Small intestine (tissue), 7 donors: ENCODE measurements around the gene ASL. TPM values are rescaled to one million over a fixed set of nuclear protein-coding genes. Genes with fewer than 3 reads are reported as not detected.
"Not testable (repeated sequence)": the region's sequence is repeated elsewhere in the genome, so short reads cannot be mapped to it uniquely, and the experiment has no call there.

Experiments used
- DNase-seq, 2 donors: peaks; one replicate each; pipeline versions ENCODE4 v3.0.0 to v3.0.0-alpha.2; 2013
- FAIRE-seq: peaks from 2 replicates; lab custom pipeline; 2012; peaks lifted over from hg19 to GRCh38; lab: Jason Lieb, UNC
- H3K27ac ChIP-seq, 3 donors: one replicate each; pipeline ENCODE4 v1.5.1; 2013; ENCODE audit warnings: low read length in 2 of 3, mild to moderate bottlenecking in 2 of 3, control low read depth in 1 of 3, inconsistent platforms in 1 of 3, low read depth in 1 of 3, moderate library complexity in 1 of 3
- H3K27me3 ChIP-seq, 3 donors: one replicate each; pipeline ENCODE4 v1.6.1; 2013; ENCODE audit warnings: low read length in 3 of 3, inconsistent platforms in 1 of 3; ENCODE audit not compliant: control insufficient read depth in 3 of 3, insufficient read depth in 3 of 3
- H3K36me3 ChIP-seq, 3 donors: one replicate each; pipeline ENCODE4 v1.6.1; 2013; ENCODE audit warnings: low read length in 3 of 3, inconsistent platforms in 1 of 3, low read depth in 1 of 3, mild to moderate bottlenecking in 1 of 3, moderate library complexity in 1 of 3; ENCODE audit not compliant: control insufficient read depth in 3 of 3, insufficient read depth in 2 of 3
- H3K4me1 ChIP-seq, 3 donors: one replicate each; pipeline ENCODE4 v1.6.1; 2013; ENCODE audit warnings: low read length in 2 of 3, inconsistent platforms in 1 of 3, low read depth in 1 of 3, mild to moderate bottlenecking in 1 of 3, moderate library complexity in 1 of 3; ENCODE audit not compliant: control insufficient read depth in 3 of 3, insufficient read depth in 2 of 3
- H3K4me3 ChIP-seq, 3 donors: one replicate each; pipeline ENCODE4 v1.5.1; 2013; ENCODE audit warnings: low read length in 3 of 3, control low read depth in 1 of 3, inconsistent platforms in 1 of 3, low read depth in 1 of 3, mild to moderate bottlenecking in 1 of 3, moderate library complexity in 1 of 3
- H3K9me3 ChIP-seq, 2 donors: one replicate each; pipeline ENCODE4 v1.6.1; 2013; ENCODE audit warnings: low read depth in 1 of 2, low read length in 1 of 2; ENCODE audit not compliant: control insufficient read depth in 2 of 2, insufficient read depth in 1 of 2
- WGBS, 3 donors: extraction: QIAGEN DNeasy Blood & Tissue Kit; methylation state at CpG; one replicate each; pipeline ENCODE4 v1.1.7; 2013; 5-methylcytosine and 5-hydroxymethylcytosine counted together
- polyA plus RNA-seq, 4 donors: library from polyadenylated mRNA; stranded (reverse) in 3 of 4; unstranded in 1 of 4; fragments of 200-250 nt in 3 of 4; fragments of 120-200 nt in 1 of 4; gene quantifications; one replicate each; pipeline versions ENCODE4 v1.2.1 to v1.2.3, GENCODE V29; 2013
- donor health status: healthy with polysubstance abuse.
- donor health status: control.
- donor health status: control.
- donor health status: Bipolar disorder and iron deficiency.
- donor health status: healthy.

ASL gene
- polyA plus RNA-seq, 4 donors = 115 to 158 (median 148) TPM

GRCh38 chr7:66116680-66117420 lies 41.2 kb downstream of the ASL start:
- not testable (repeated sequence) for H3K4me3 ChIP-seq, H3K27ac ChIP-seq, H3K9me3 ChIP-seq, H3K27me3 ChIP-seq, FAIRE-seq, DNase-seq
- 87 to 92% (median 91%) methylated on average over 12 of the region's 12 CpGs for WGBS, 3 donors
- Histone ChIP-seq H3K4me1 (peaks cover 0 to 15% (median 6%) of the 10 kb centered on the region in 3 donors), H3K36me3 (peaks cover 0 to 25% (median 0%) of the 10 kb centered on the region in 3 donors)

- Histone ChIP-seq H3K27me3 (no peaks in the 10 kb centered on the region), H3K36me3 (peaks cover 0 to 23% (median 0%) of the 10 kb centered on the region in 3 donors), H3K9me3 (no peaks in the 10 kb centered on the region), H3K4me1 (peaks cover 0 to 15% (median 6%) of the 10 kb centered on the region in 3 donors), H3K27ac (peak overlapping the region in 1 of 3 donors; percentile 17), H3K4me3 (no peak overlapping the region)
- WGBS, 3 donors = 43 to 61% (median 48%) methylated on average over 3 of the region's 3 CpGs
- DNase-seq (no peak), FAIRE-seq (no peak)
Measured at GRCh38 chr7:66118603-66119002, 43.0 kb downstream of the ASL start.

GRCh38 chr7:66119245-66119850 lies 43.7 kb downstream of the ASL start:
- DNase-seq (no peak), FAIRE-seq (no peak)
- H3K36me3 ChIP-seq = peaks cover 0 to 23% (median 0%) of the 10 kb centered on the region in 3 donors
- H3K27me3 ChIP-seq = no peaks in the 10 kb centered on the region
- WGBS, 3 donors = 77 to 86% (median 82%) methylated on average over 4 of the region's 4 CpGs
- no peak overlapping the region for H3K27ac ChIP-seq
- H3K9me3 ChIP-seq = no peaks in the 10 kb centered on the region
- H3K4me3 ChIP-seq = no peak overlapping the region
- H3K4me1 ChIP-seq = peaks cover 0 to 15% (median 6%) of the 10 kb centered on the region in 3 donors

GRCh38 chr7:66123175-66123528 lies 47.5 kb downstream of the ASL start:
- WGBS, 3 donors = 93 to 97% (median 96%) methylated on average over 9 of the region's 9 CpGs
- DNase-seq = no peak
- Histone ChIP-seq H3K27ac (no peak overlapping the region), H3K36me3 (peaks cover 0 to 14% (median 0%) of the 10 kb centered on the region in 3 donors), H3K27me3 (no peaks in the 10 kb centered on the region), H3K4me1 (peaks cover 0 to 4% (median 0%) of the 10 kb centered on the region in 3 donors), H3K9me3 (no peaks in the 10 kb centered on the region), H3K4me3 (no peak overlapping the region)
- FAIRE-seq = no peak

GRCh38 chr7:66124569-66124861 lies 48.9 kb downstream of the ASL start:
- not testable (repeated sequence) for H3K4me3 ChIP-seq, FAIRE-seq, H3K27me3 ChIP-seq, H3K9me3 ChIP-seq, DNase-seq, H3K36me3 ChIP-seq, H3K4me1 ChIP-seq, H3K27ac ChIP-seq
- WGBS, 3 donors = 60 to 75% (median 67%) methylated on average over 5 of the region's 5 CpGs

GRCh38 chr7:66125052-66125694 lies 49.6 kb downstream of the ASL start:
- H3K27ac ChIP-seq = peak overlapping the region in 1 of 3 donors; percentile 39
- no peak overlapping the region for H3K4me3 ChIP-seq
- H3K4me1 ChIP-seq = no peaks in the 10 kb centered on the region
- peaks cover 0 to 11% (median 0%) of the 10 kb centered on the region in 3 donors for H3K36me3 ChIP-seq
- H3K27me3 ChIP-seq = no peaks in the 10 kb centered on the region
- WGBS, 3 donors = 44 to 49% (median 49%) methylated on average over 4 of the region's 4 CpGs
- DNase-seq = no peak
- FAIRE-seq = no peak
- H3K9me3 ChIP-seq = no peaks in the 10 kb centered on the region

GRCh38 chr7:66125781-66126352 lies 50.2 kb downstream of the ASL start:
- not testable (repeated sequence) for H3K4me1 ChIP-seq, H3K27me3 ChIP-seq, H3K4me3 ChIP-seq, FAIRE-seq, DNase-seq, H3K9me3 ChIP-seq
- H3K36me3 ChIP-seq = peaks cover 0 to 14% (median 2%) of the 10 kb centered on the region in 3 donors
- 71 to 78% (median 72%) methylated on average over 5 to 6 of the region's 6 CpGs for WGBS, 3 donors
- peak overlapping the region in 1 of 3 donors; percentile 39 for H3K27ac ChIP-seq

GRCh38 chr7:66127172-66127571 lies 51.6 kb downstream of the ASL start:
- H3K36me3 ChIP-seq = peaks cover 1 to 21% (median 8%) of the 10 kb centered on the region in 3 donors
- not testable (repeated sequence) for DNase-seq, H3K4me1 ChIP-seq, H3K27ac ChIP-seq, H3K27me3 ChIP-seq, H3K9me3 ChIP-seq, H3K4me3 ChIP-seq, FAIRE-seq
- WGBS, 3 donors = 87 to 90% (median 89%) methylated on average over 3 of the region's 3 CpGs
